ENCODE data around the gene CDCP2. TPM values are rescaled to one million over a fixed set of nuclear protein-coding genes. Genes with fewer than 3 reads are reported as not detected.

CDCP2 gene
- total and polyA plus RNA-seq, 2 of the 8 experiments (the other 6 are each of a cell fraction or from before 2014, with no cell fraction given) = not detected

GRCh38 chr1:54094001-54094729 lies 58.6 kb downstream of the CDCP2 start:
- Histone ChIP-seq H3K79me2 (ENCODE audit: control insufficient read depth in 1 of 2, insufficient read depth in 2 of 2, low read length in 2 of 2) (no peaks in the 10 kb centered on the region), H2BK20ac (ENCODE audit: low read length) (no peak overlapping the region), H2BK12ac (ENCODE audit: low read depth, low read length) (no peak overlapping the region), H2BK5ac (ENCODE audit: low read depth, low read length) (no peak overlapping the region), H2AFZ (ENCODE audit: low read length) (no peak overlapping the region), H4K8ac (ENCODE audit: extremely low read depth, insufficient read depth, low read length) (no peak overlapping the region), H3K56ac (replicated peaks; ENCODE audit: insufficient read length, low read depth, low read length) (no peak overlapping the region), H4K5ac (ENCODE audit: insufficient read length, low read depth, low read length) (no peak overlapping the region), H3K23me2 (ENCODE audit: low read depth, low read length) (no peaks in the 10 kb centered on the region), H3K79me1 (ENCODE audit: low read depth, low read length) (no peaks in the 10 kb centered on the region), H4K20me1 (replicated peaks in 1 of 2; ENCODE audit: control insufficient read depth in 1 of 2, insufficient read depth in 2 of 2, low read length in 2 of 2) (no peaks in the 10 kb centered on the region), H3K4me3 (ENCODE audit: extremely low read depth in 1 of 4, insufficient read depth in 2 of 4, low read depth in 3 of 4, low read length in 4 of 4) (no peak overlapping the region), H3K14ac (ENCODE audit: insufficient read length) (no peak overlapping the region), H3K27ac (ENCODE audit: low read depth, low read length) (no peak overlapping the region), H3K4me1 (replicated peaks in 1 of 4; ENCODE audit: control insufficient read depth in 3 of 4, insufficient read depth in 4 of 4, low read length in 3 of 4) (no peaks in the 10 kb centered on the region; a peak in 1 of 7 replicates), H2BK15ac (ENCODE audit: low read length) (no peak overlapping the region), H2AK5ac (ENCODE audit: low read depth, low read length) (no peak overlapping the region), H3K36me3 (ENCODE audit: control insufficient read depth in 2 of 4, insufficient read depth in 4 of 4, low read length in 3 of 4) (no peaks in the 10 kb centered on the region), H3K9me3 (ENCODE audit: insufficient read depth in 2 of 2, low read depth in 1 of 2, low read length in 1 of 2) (no peaks in the 10 kb centered on the region), H3K23ac (ENCODE audit: insufficient read length) (no peak overlapping the region), H3K18ac (ENCODE audit: extremely low read depth, low read length) (no peak overlapping the region), H3K27me3 (replicated peaks in 1 of 4; ENCODE audit: control insufficient read depth in 3 of 4, extremely low read depth in 1 of 4, insufficient read depth in 3 of 4, low read length in 3 of 4) (no peaks in the 10 kb centered on the region), H3K9ac (replicated peaks in 1 of 4; ENCODE audit: extremely low read depth in 1 of 4, low read depth in 3 of 4, low read length in 3 of 4) (no peak overlapping the region), H2BK120ac (replicated peaks; ENCODE audit: low read depth, low read length) (no peak overlapping the region), H3K4me2 (ENCODE audit: insufficient read depth in 1 of 2, low read depth in 2 of 2, low read length in 2 of 2) (no peak overlapping the region), H4K91ac (replicated peaks; ENCODE audit: insufficient read length, low read length) (no peak overlapping the region), H3K4ac (replicated peaks; ENCODE audit: insufficient read length, low read depth, low read length) (no peak overlapping the region)
- WGBS, 2 experiments (ENCODE audit: extremely low coverage in 1 of 2, insufficient coverage in 1 of 2, insufficient read length in 1 of 2, insufficient replicate concordance in 2 of 2, low coverage in 1 of 2, low lambda C conversion rate in 2 of 2, missing lambda C conversion rate in 1 of 2) = 88% methylated on average over 4 of the region's 4 CpGs; no CpG with 5 or more reads in 1 of the 2 experiments
- TF ChIP-seq RNF2 (IDR thresholded peaks at IDR 0.05; ENCODE audit: borderline replicate concordance, low read depth, low read length, missing control alignments, poor library complexity, severe bottlenecking) (no peak), NANOG (IDR thresholded peaks at IDR 0.05; ENCODE audit: insufficient read depth, low read depth, low read length, poor library complexity, severe bottlenecking) (no peak), PHF8 (conservative IDR thresholded peaks at IDR 0.05; ENCODE audit: low read depth, low read length) (no peak), BRCA1 (IDR thresholded peaks at IDR 0.05; ENCODE audit: low read depth, low read length) (no peak), ATF2 (IDR thresholded peaks at IDR 0.05; ENCODE audit: low read length) (no peak)
- FAIRE-seq = no peak
- ChIA-PET CTCF (ENCODE audit: partially characterized antibody) (interaction anchor here (0.7 to 1.5 kb wide), 5 partner anchors 9 to 28 kb away, joined by 3 to 5 read pairs (median 4); no protein-coding TSS in a partner anchor), POLR2A (ENCODE audit: partially characterized antibody) (interaction anchor here (0.6 kb wide), 3 partner anchors 126 to 433 kb away, joined by 4 to 5 read pairs (median 4); no protein-coding TSS in a partner anchor)
- no peak for DNase-seq (ENCODE audit: low read depth in 1 of 2, low spot score in 2 of 2)

All from H1 (cell line).